Prostate gland (tissue), 2 donors: Measurements from ENCODE around the gene INTS2. TPM values are rescaled to one million over a fixed set of nuclear protein-coding genes. Genes with fewer than 3 reads are reported as not detected.

ENCODE experiments used
- DNase-seq: peaks from one replicate; pipeline ENCODE4 v3.0.0-alpha.2; 2019; ENCODE audit warnings: low spot score
- H3K27ac ChIP-seq, 2 donors: fragments of 200-600 bp; sonication (generic); 2 replicates each; pipeline ENCODE4 v1.5.1; 2017 to 2019
- H3K27me3 ChIP-seq: fragments of 200-600 bp; sonication (generic); replicated peaks from 2 replicates; pipeline ENCODE4 v1.5.1; 2019; ENCODE audit not compliant: insufficient read depth
- H3K36me3 ChIP-seq, 2 donors: fragments of 200-600 bp; sonication (generic); 1 replicate in 1 of 2; 2 replicates in 1 of 2; pipeline versions ENCODE4 v1.5.1 to v1.8.1; 2017 to 2019
- H3K4me1 ChIP-seq: fragments of 200-600 bp; sonication (generic); replicated peaks from 2 replicates; pipeline ENCODE4 v1.5.1; 2019
- H3K4me3 ChIP-seq, 2 donors: fragments of 200-600 bp; sonication (generic); 2 replicates each; pipeline ENCODE4 v1.5.1; 2017 to 2019
- H3K9me3 ChIP-seq: fragments of 200-600 bp; sonication (generic); 2 replicates; pipeline ENCODE4 v1.5.1; 2017
- CTCF ChIP-seq, 4 experiments: fragments of 200-600 bp in 2 of 4; fragments of 450-650 bp in 2 of 4; sonication (generic) in 2 of 4; IDR thresholded peaks; 1 replicate in 3 of 4; 2 replicates in 1 of 4; pipeline ENCODE4 v1.5.1; 2016 to 2019; ENCODE audit warnings: antibody characterized with exemption in 4 of 4, mild to moderate bottlenecking in 2 of 4, moderate library complexity in 2 of 4
- POLR2A ChIP-seq: fragments of 450-650 bp; IDR thresholded peaks from one replicate; pipeline ENCODE4 v1.6.1; 2016; ENCODE audit warnings: antibody characterized with exemption, mild to moderate bottlenecking
- POLR2AphosphoS5 ChIP-seq: sonication (generic); formaldehyde crosslinking; IDR thresholded peaks from one replicate; pipeline ENCODE4 v1.6.1; 2017; ENCODE audit warnings: antibody characterized with exemption
- WGBS: methylation state at CpG from one replicate; pipeline ENCODE4 v1.1.5; 2018; 5-methylcytosine and 5-hydroxymethylcytosine counted together
- intact Hi-C: fragments of 100-400 bp; cut with DNase I; formaldehyde crosslinking; loops from one replicate; pipeline ENCODE4 v1.14.2; 2022
- total RNA-seq, 2 donors: library from RNA; depleted of rRNA; stranded (reverse); fragments of >200 nt; gene quantifications; one replicate each; pipeline ENCODE4 v1.1.0, GENCODE V29; 2016

The INTS2 gene
- 10 to 100 TPM; 11.7 to 21.9 TPM for total RNA-seq

- TF ChIP-seq POLR2AphosphoS5 (peak; percentile 96), POLR2A (peak; percentile 57), CTCF (IDR thresholded peaks at IDR 0.05) (no peak)
- Histone ChIP-seq H3K4me3 (peak within 1 kb of the TSS; percentile 48), H3K27ac (peak within 1 kb of the TSS; percentile 68 to 78), H3K4me1 (no peaks in the 10 kb centered on the region), H3K9me3 (no peaks in the 10 kb centered on the region), H3K27me3 (no peaks in the 10 kb centered on the region), H3K36me3 (no peaks in the 10 kb centered on the region)
- intact Hi-C loops: loop anchor here (2.0 kb wide), 1 partner anchor 139 kb away; no protein-coding TSS in a partner anchor
- WGBS: under 1% methylated on average over 58 of the region's 58 CpGs
- peak; percentile 95 for DNase-seq
Observed at GRCh38 chr17:61927208-61928100, at the start of gene INTS2. Gene INTS2, minus strand, starts transcription at chr17:61927982. Its CDS starts 1,338 bp downstream, at chr17:61926644.

GRCh38 chr17:61974115-61974514 lies 46.3 kb upstream of the INTS2 start:
- intact Hi-C loops: no loop called here
- Histone ChIP-seq H3K27me3 (no peaks in the 10 kb centered on the region), H3K9me3 (no peaks in the 10 kb centered on the region), H3K27ac (no peak overlapping the region), H3K36me3 (no peaks in the 10 kb centered on the region), H3K4me1 (no peaks in the 10 kb centered on the region), H3K4me3 (no peak overlapping the region)
- WGBS: 96% methylated on average over 7 of the region's 7 CpGs
- no peak for DNase-seq
- TF ChIP-seq POLR2AphosphoS5 (no peak), POLR2A (no peak), CTCF (IDR thresholded peaks at IDR 0.05) (no peak)

GRCh38 chr17:61972311-61972710 lies 44.5 kb upstream of the INTS2 start:
- Histone ChIP-seq H3K4me1 (no peaks in the 10 kb centered on the region), H3K36me3 (no peaks in the 10 kb centered on the region), H3K27me3 (no peaks in the 10 kb centered on the region), H3K27ac (no peak overlapping the region), H3K9me3 (no peaks in the 10 kb centered on the region), H3K4me3 (no peak overlapping the region)
- intact Hi-C loops: no loop called here
- no peak for DNase-seq
- TF ChIP-seq CTCF (IDR thresholded peaks at IDR 0.05) (no peak), POLR2A (no peak), POLR2AphosphoS5 (no peak)

GRCh38 chr17:61970030-61970429 lies 42.2 kb upstream of the INTS2 start:
- H3K9me3 ChIP-seq: no peaks in the 10 kb centered on the region
- H3K27ac ChIP-seq: no peak overlapping the region
- intact Hi-C loops: no loop called here
- no peak overlapping the region for H3K4me3 ChIP-seq
- H3K4me1 ChIP-seq: no peaks in the 10 kb centered on the region
- TF ChIP-seq POLR2AphosphoS5: no peak
- no peak for TF ChIP-seq POLR2A
- TF ChIP-seq CTCF (IDR thresholded peaks at IDR 0.05): no peak
- 88% methylated on average over 1 of the region's 1 CpG for WGBS
- DNase-seq: no peak
- no peaks in the 10 kb centered on the region for H3K27me3 ChIP-seq
- H3K36me3 ChIP-seq: peaks cover 0 to 3% of the 10 kb centered on the region in 2 donors

- Histone ChIP-seq H3K36me3 (peaks cover 0 to 6% of the 10 kb centered on the region in 2 donors), H3K27me3 (no peaks in the 10 kb centered on the region), H3K27ac (no peak overlapping the region), H3K4me1 (no peaks in the 10 kb centered on the region), H3K4me3 (no peak overlapping the region), H3K9me3 (no peaks in the 10 kb centered on the region)
- intact Hi-C loops: no loop called here
- 95% methylated on average over 5 of the region's 5 CpGs for WGBS
- DNase-seq: no peak
- TF ChIP-seq CTCF (IDR thresholded peaks at IDR 0.05) (no peak), POLR2AphosphoS5 (no peak), POLR2A (no peak)
Observed at GRCh38 chr17:61968757-61969156, 41.0 kb upstream of the INTS2 start.
